ENCODE measurements around the gene CASP4. TPM values are rescaled to one million over a fixed set of nuclear protein-coding genes. Genes with fewer than 3 reads are reported as not detected.

The CASP4 gene
- total RNA-seq, 1 experiment from 2014 or later: 21.1 TPM

DNA sequence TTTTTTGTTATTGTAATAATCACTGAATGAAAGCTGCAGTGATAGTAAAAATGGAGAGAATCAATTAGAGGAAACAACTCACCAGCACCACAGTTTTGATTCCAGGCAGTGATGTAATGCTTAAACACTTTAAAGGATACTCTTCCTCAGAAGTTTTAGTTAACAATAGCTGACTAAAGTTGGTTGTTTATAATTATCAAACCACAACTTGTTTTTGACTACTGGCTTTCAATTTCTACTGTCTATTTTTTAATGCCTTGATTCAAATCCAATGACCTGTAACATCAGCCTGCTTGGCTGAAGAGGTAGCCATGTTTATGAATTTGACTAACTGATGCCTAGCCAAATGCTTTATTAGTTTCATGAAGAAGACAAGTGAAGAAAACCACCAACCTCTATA lies 51.9 kb downstream of the CASP4 start:
- RAD21 ChIA-PET (ENCODE audit: low non-redundant PET in 1 of 2, low total read pairs in 2 of 2, uncharacterized antibody in 2 of 2, unreplicated experiment in 2 of 2): no interaction called here
- intact Hi-C loops (cut with micrococcal nuclease): no loop called here
- Histone ChIP-seq H3K27ac (ENCODE audit: low read depth, low read length) (no peak overlapping the region), H3K4me3 (replicated peaks in 1 of 2; ENCODE audit: low read depth in 1 of 2, low read length in 2 of 2) (no peak overlapping the region), H3K27me3 (ENCODE audit: insufficient read depth, low read length) (no peaks in the 10 kb centered on the region), H3K79me2 (ENCODE audit: insufficient read depth, low read length) (no peaks in the 10 kb centered on the region), H3K36me3 (ENCODE audit: control insufficient read depth in 1 of 2, insufficient read depth in 2 of 2, low read length in 2 of 2) (no peaks in the 10 kb centered on the region), H2AFZ (ENCODE audit: low read depth, low read length, poor library complexity, severe bottlenecking) (no peak overlapping the region), H3K4me1 (ENCODE audit: control insufficient read depth in 1 of 2, insufficient read depth in 2 of 2, low read length in 2 of 2) (no peaks in the 10 kb centered on the region), H4K20me1 (ENCODE audit: insufficient read depth) (no peaks in the 10 kb centered on the region), H3K9ac (ENCODE audit: low read length) (no peak overlapping the region), H3K9me2 (ENCODE audit: insufficient read depth) (no peaks in the 10 kb centered on the region), H3K9me3 (ENCODE audit: control insufficient read depth in 1 of 2, insufficient read depth in 1 of 2, low read depth in 1 of 2, low read length in 2 of 2) (no peaks in the 10 kb centered on the region), H3K4me2 (ENCODE audit: low read length) (no peak overlapping the region)
- TF ChIP-seq EZH2 (IDR thresholded peaks at IDR 0.05) (no peak), ELF1 (IDR thresholded peaks at IDR 0.05; ENCODE audit: borderline replicate concordance, low read depth) (no peak), JUND (IDR thresholded peaks at IDR 0.05) (no peak), POLR2A (IDR thresholded peaks at IDR 0.05; ENCODE audit: borderline replicate concordance, extremely low read depth, insufficient read depth, insufficient read length) (no peak), ZFX (IDR thresholded peaks at IDR 0.05) (no peak), SIN3A (IDR thresholded peaks at IDR 0.05; ENCODE audit: low read depth) (no peak), SRF (IDR thresholded peaks at IDR 0.05; ENCODE audit: low read depth) (no peak), SP1 (IDR thresholded peaks at IDR 0.05; ENCODE audit: low read depth) (no peak), TCF7L2 (IDR thresholded peaks at IDR 0.05; ENCODE audit: borderline replicate concordance, extremely low read depth, insufficient read depth, insufficient read length) (no peak), CBX3 (IDR thresholded peaks at IDR 0.05; ENCODE audit: low read depth) (no peak), EZH2phosphoT487 (IDR thresholded peaks at IDR 0.05; ENCODE audit: borderline replicate concordance) (no peak), FOSL1 (IDR thresholded peaks at IDR 0.05; ENCODE audit: low read depth) (no peak), POLR2AphosphoS5 (IDR thresholded peaks at IDR 0.05; ENCODE audit: low read depth, low read length) (no peak), ZNF274 (IDR thresholded peaks at IDR 0.05; ENCODE audit: low read depth, low read length) (no peak)
- TF ChIP-seq, protein P1, sequence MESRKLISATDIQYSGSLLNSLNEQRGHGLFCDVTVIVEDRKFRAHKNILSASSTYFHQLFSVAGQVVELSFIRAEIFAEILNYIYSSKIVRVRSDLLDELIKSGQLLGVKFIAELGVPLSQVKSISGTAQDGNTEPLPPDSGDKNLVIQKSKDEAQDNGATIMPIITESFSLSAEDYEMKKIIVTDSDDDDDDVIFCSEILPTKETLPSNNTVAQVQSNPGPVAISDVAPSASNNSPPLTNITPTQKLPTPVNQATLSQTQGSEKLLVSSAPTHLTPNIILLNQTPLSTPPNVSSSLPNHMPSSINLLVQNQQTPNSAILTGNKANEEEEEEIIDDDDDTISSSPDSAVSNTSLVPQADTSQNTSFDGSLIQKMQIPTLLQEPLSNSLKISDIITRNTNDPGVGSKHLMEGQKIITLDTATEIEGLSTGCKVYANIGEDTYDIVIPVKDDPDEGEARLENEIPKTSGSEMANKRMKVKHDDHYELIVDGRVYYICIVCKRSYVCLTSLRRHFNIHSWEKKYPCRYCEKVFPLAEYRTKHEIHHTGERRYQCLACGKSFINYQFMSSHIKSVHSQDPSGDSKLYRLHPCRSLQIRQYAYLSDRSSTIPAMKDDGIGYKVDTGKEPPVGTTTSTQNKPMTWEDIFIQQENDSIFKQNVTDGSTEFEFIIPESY (IDR thresholded peaks at IDR 0.05; ENCODE audit: extremely low read depth, insufficient replicate concordance, low read length): no peak
- TF ChIP-seq, protein P2, sequence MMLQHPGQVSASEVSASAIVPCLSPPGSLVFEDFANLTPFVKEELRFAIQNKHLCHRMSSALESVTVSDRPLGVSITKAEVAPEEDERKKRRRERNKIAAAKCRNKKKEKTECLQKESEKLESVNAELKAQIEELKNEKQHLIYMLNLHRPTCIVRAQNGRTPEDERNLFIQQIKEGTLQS (IDR thresholded peaks at IDR 0.05): no peak
- TF ChIP-seq, protein P3, sequence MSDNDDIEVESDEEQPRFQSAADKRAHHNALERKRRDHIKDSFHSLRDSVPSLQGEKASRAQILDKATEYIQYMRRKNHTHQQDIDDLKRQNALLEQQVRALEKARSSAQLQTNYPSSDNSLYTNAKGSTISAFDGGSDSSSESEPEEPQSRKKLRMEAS (IDR thresholded peaks at IDR 0.05): no peak
- TF ChIP-seq, protein P4, sequence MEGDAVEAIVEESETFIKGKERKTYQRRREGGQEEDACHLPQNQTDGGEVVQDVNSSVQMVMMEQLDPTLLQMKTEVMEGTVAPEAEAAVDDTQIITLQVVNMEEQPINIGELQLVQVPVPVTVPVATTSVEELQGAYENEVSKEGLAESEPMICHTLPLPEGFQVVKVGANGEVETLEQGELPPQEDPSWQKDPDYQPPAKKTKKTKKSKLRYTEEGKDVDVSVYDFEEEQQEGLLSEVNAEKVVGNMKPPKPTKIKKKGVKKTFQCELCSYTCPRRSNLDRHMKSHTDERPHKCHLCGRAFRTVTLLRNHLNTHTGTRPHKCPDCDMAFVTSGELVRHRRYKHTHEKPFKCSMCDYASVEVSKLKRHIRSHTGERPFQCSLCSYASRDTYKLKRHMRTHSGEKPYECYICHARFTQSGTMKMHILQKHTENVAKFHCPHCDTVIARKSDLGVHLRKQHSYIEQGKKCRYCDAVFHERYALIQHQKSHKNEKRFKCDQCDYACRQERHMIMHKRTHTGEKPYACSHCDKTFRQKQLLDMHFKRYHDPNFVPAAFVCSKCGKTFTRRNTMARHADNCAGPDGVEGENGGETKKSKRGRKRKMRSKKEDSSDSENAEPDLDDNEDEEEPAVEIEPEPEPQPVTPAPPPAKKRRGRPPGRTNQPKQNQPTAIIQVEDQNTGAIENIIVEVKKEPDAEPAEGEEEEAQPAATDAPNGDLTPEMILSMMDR (IDR thresholded peaks at IDR 0.05 in 2 of 3, conservative IDR thresholded peaks at IDR 0.05 in 1 of 3; ENCODE audit: borderline replicate concordance in 1 of 3, insufficient read depth in 1 of 3, low read depth in 2 of 3, low read length in 2 of 3): no peak
- TF ChIP-seq, protein P5, sequence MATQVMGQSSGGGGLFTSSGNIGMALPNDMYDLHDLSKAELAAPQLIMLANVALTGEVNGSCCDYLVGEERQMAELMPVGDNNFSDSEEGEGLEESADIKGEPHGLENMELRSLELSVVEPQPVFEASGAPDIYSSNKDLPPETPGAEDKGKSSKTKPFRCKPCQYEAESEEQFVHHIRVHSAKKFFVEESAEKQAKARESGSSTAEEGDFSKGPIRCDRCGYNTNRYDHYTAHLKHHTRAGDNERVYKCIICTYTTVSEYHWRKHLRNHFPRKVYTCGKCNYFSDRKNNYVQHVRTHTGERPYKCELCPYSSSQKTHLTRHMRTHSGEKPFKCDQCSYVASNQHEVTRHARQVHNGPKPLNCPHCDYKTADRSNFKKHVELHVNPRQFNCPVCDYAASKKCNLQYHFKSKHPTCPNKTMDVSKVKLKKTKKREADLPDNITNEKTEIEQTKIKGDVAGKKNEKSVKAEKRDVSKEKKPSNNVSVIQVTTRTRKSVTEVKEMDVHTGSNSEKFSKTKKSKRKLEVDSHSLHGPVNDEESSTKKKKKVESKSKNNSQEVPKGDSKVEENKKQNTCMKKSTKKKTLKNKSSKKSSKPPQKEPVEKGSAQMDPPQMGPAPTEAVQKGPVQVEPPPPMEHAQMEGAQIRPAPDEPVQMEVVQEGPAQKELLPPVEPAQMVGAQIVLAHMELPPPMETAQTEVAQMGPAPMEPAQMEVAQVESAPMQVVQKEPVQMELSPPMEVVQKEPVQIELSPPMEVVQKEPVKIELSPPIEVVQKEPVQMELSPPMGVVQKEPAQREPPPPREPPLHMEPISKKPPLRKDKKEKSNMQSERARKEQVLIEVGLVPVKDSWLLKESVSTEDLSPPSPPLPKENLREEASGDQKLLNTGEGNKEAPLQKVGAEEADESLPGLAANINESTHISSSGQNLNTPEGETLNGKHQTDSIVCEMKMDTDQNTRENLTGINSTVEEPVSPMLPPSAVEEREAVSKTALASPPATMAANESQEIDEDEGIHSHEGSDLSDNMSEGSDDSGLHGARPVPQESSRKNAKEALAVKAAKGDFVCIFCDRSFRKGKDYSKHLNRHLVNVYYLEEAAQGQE (IDR thresholded peaks at IDR 0.05; ENCODE audit: low read depth): no peak
- no peak for DNase-seq (ENCODE audit: low read depth, low spot score)
- BruUV-seq (replicated peaks): no TSS peak
- ATAC-seq: no peak
- CTCF ChIA-PET: no interaction called here
- POLR2A ChIA-PET: no interaction called here
